ENCODE measurements around the gene ASPHD1.
A peak's percentile ranks its signal among the peaks of the same experiment; 100 is the strongest.
"Not testable (repeated sequence)": the region's sequence is repeated elsewhere in the genome, so short reads cannot be mapped to it uniquely, and the experiment has no call there.

The ASPHD1 gene

GRCh38 chr16:29925105-29925756 is 24.9 kb downstream of the ASPHD1 start:
- Mint-ChIP-seq H3K36me3 (peaks cover 15% of the 10 kb centered on the region), H3K27me3 (no peaks in the 10 kb centered on the region), H3K4me3 (peak overlapping the region; percentile 95), H3K27ac (peak overlapping the region; percentile 95), H3K9me3 (no peaks in the 10 kb centered on the region), H3K4me1 (peaks cover 29% of the 10 kb centered on the region)
- no peak for ATAC-seq (ENCODE audit: low read depth)
- no peak for DNase-seq (ENCODE audit: low spot score in 2 of 2)

DNA sequence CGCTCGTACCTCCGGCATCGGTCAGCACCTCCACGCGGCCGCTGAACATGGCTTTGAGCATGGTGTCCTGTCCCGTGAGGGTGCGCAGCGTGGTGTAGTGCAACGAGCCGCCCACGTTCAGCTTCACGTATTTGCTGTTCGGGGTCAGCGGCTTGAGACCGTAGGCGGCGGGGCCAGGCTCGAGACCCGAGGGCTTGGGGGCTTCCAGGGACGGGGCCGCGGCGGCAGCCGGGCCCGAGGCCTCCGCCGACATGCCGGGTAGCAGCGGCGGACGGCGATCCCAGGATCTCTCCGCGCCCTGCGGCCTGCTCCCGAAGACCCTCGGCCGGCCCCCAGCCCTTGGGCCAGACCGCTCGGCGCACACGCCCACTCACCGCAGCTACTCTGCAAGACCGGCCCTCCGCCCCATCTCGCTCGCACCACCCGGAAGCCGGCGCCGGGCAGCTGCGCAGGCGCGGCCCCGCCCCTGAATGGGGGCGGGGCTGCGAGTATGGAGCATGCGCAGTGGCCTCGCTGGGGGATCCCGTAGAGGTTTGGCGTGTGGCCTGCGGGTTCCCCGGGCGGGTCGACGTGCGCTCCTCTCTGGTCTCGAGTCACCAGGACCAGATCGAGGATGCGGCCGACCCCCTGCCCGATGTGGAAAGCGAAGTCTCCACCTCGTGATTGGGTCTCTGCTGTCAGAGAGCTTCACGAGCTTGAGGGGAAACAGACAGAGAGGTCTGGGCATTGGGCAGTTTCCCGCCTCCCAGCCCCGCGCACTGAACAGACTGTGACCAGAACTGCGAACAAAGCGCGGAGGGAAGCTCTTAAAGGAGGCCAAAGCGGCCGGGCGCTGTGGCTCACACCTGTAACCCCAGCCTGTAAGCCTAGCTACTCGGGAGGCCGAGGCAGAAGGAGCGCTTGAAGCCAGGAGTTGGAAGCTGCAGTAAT is 25.8 kb downstream of the ASPHD1 start, which contains the start of gene KCTD13:
Gene KCTD13 (minus strand): TSS at position 446 of the 930 bp plus-strand sequence. CDS start 193 bp downstream, at position 253.
- Mint-ChIP-seq H3K4me3 (peak within 1 kb of the TSS; percentile 95), H3K27me3 (no peaks in the 10 kb centered on the region), H3K27ac (peak within 1 kb of the TSS; percentile 95), H3K4me1 (peaks cover 23% of the 10 kb centered on the region), H3K9me3 (no peaks in the 10 kb centered on the region), H3K36me3 (peaks cover 7% of the 10 kb centered on the region)
- ATAC-seq (ENCODE audit: low read depth) (peak; percentile 88), DNase-seq (ENCODE audit: low spot score in 2 of 2) (peak; percentile 97 to 99)

DNA sequence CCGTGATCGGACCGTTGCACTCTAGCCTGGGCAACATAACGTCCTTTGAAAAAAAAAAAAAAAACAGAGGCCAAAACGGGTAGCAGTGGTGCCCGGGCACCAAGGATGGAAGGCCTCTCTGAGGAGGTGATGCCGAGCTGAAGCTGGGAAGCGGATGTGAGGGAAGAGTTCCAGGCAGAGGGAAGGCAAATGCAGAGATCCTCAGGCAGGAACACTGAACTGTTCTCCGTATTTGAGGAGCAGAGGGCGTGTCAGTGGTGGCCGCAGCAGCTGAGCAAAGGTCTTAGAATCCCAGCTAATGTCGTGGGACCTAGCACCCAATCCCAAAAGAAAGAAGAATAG is 26.4 kb downstream of the ASPHD1 start:
- H3K36me3 Mint-ChIP-seq: peaks cover 4% of the 10 kb centered on the region
- no peak for ATAC-seq (ENCODE audit: low read depth)
- H3K4me1 Mint-ChIP-seq: peaks cover 22% of the 10 kb centered on the region
- peak overlapping the region; percentile 95 for H3K4me3 Mint-ChIP-seq
- H3K27me3 Mint-ChIP-seq: no peaks in the 10 kb centered on the region
- no peaks in the 10 kb centered on the region for H3K9me3 Mint-ChIP-seq
- H3K27ac Mint-ChIP-seq: peak overlapping the region; percentile 95
- DNase-seq (ENCODE audit: low spot score in 2 of 2): no peak

- H3K27me3 Mint-ChIP-seq: no peaks in the 10 kb centered on the region
- ATAC-seq (ENCODE audit: low read depth) (no peak), DNase-seq (ENCODE audit: low spot score in 2 of 2) (no peak)
- no peaks in the 10 kb centered on the region for H3K9me3 Mint-ChIP-seq
- H3K4me1 Mint-ChIP-seq: peaks cover 22% of the 10 kb centered on the region
- H3K36me3 Mint-ChIP-seq: peaks cover 4% of the 10 kb centered on the region
- H3K4me3 Mint-ChIP-seq: peak overlapping the region; percentile 95
- H3K27ac Mint-ChIP-seq: peak overlapping the region; percentile 95
Measured at GRCh38 chr16:29927070-29927905, 27.0 kb downstream of the ASPHD1 start.

- H3K4me1 Mint-ChIP-seq; H3K27me3 Mint-ChIP-seq; H3K9me3 Mint-ChIP-seq; H3K36me3 Mint-ChIP-seq; H3K27ac Mint-ChIP-seq; H3K4me3 Mint-ChIP-seq; ATAC-seq (ENCODE audit: low read depth); DNase-seq (ENCODE audit: low spot score in 2 of 2): not testable (repeated sequence)
Measured at GRCh38 chr16:29931750-29932149, 31.5 kb downstream of the ASPHD1 start.

GRCh38 chr16:29940656-29941055 is 40.4 kb downstream of the ASPHD1 start:
- H3K36me3 Mint-ChIP-seq: no peaks in the 10 kb centered on the region
- peaks cover 13% of the 10 kb centered on the region for H3K27me3 Mint-ChIP-seq
- no peak overlapping the region for H3K4me3 Mint-ChIP-seq
- H3K4me1 Mint-ChIP-seq: no peaks in the 10 kb centered on the region
- H3K27ac Mint-ChIP-seq: no peak overlapping the region
- no peak for ATAC-seq (ENCODE audit: low read depth)
- DNase-seq (ENCODE audit: low spot score in 2 of 2): no peak
- no peaks in the 10 kb centered on the region for H3K9me3 Mint-ChIP-seq

DNA sequence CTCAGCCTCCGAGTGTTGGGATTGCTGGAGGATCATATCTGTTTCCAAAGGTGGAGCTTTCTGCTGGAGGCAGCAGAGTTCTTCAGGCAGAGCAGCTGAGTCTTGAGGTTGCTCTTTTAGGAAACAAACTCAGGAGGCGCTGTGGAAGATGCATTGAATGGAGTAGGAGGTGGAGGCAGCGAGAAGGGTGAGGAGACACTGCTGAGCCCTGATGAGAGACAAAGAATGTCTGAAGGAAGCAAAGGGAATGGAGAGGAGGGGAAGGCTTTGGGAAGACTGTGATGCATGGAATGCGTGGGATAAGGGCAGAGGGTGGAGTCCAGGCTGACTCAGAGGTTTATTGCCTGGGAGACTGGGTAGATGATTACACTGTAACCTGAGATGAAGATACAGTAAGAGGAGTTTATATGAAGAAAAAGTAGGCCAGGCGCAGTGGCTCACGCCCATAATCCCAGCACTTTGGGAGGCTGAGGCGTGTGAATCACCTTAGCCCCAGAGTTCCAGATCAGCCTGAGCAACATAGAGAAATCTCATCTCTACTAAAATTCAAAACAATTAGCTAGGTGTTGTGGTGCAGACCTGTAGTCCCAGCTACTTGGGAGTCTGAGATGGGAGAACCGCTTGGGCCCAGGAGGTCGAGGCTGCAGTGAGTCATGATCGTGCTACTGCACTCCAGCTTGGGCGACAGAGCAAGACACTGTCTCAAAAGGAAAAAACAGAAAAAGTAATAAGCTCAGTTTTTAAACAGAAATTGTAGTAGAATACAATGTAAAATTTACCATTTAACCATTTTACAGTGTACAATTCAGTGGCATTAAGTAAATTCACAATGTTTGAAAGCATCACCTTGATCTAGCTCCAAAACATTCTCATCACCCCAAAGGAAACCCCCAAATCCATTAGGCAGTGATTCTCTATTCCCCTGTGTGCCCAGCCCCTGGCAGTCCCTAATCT is 43.8 kb downstream of the ASPHD1 start:
- no peak overlapping the region for H3K27ac Mint-ChIP-seq
- H3K27me3 Mint-ChIP-seq: peaks cover 8% of the 10 kb centered on the region
- H3K4me3 Mint-ChIP-seq: no peak overlapping the region
- DNase-seq (ENCODE audit: low spot score in 2 of 2): no peak
- no peak for ATAC-seq (ENCODE audit: low read depth)
- H3K36me3 Mint-ChIP-seq: no peaks in the 10 kb centered on the region
- no peaks in the 10 kb centered on the region for H3K9me3 Mint-ChIP-seq
- no peaks in the 10 kb centered on the region for H3K4me1 Mint-ChIP-seq

GRCh38 chr16:29947897-29948296 is 47.6 kb downstream of the ASPHD1 start:
- H3K9me3 Mint-ChIP-seq: no peaks in the 10 kb centered on the region
- no peak overlapping the region for H3K27ac Mint-ChIP-seq
- peaks cover 9% of the 10 kb centered on the region for H3K27me3 Mint-ChIP-seq
- peaks cover 6% of the 10 kb centered on the region for H3K36me3 Mint-ChIP-seq
- H3K4me1 Mint-ChIP-seq: no peaks in the 10 kb centered on the region
- H3K4me3 Mint-ChIP-seq: no peak overlapping the region
- no peak for DNase-seq (ENCODE audit: low spot score in 2 of 2)
- no peak for ATAC-seq (ENCODE audit: low read depth)

DNA sequence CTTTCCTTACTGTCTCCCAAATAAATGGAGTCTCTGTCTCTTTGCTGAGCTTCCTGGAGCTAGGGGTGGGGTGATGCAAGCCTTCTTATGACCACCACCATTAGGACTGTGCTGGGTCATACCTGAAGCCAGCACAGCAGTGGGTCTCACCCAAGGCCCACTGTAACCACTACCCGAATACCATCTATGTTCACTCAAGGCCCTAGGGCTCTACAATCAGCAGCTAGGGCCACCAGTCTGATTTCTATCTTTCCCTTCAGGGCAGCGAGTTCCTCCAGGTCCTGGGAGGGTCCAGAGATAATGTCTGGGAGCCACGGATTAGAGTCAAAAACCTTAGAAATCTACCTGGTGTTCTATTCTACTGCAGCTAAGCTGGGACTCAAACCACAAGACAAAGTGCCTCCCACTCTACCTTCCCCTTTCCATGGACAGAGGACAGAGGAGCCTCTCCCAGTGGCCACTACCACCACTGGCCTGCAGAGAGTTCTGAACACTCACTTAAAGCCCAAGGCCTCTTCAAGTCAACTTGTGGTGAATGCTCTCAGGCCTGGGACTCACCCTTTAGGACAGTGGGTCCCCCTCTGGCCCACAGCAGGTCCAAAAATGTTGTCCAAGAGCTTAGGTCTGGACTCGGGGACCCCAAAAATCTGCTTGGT is 50.6 kb downstream of the ASPHD1 start:
- Mint-ChIP-seq H3K4me1 (no peaks in the 10 kb centered on the region), H3K9me3 (no peaks in the 10 kb centered on the region), H3K4me3 (no peak overlapping the region), H3K36me3 (peaks cover 6% of the 10 kb centered on the region), H3K27me3 (peaks cover 9% of the 10 kb centered on the region), H3K27ac (no peak overlapping the region)
- no peak for DNase-seq (ENCODE audit: low spot score in 2 of 2)
- no peak for ATAC-seq (ENCODE audit: low read depth)

- DNase-seq (ENCODE audit: low spot score in 2 of 2) (no peak), ATAC-seq (ENCODE audit: low read depth) (no peak)
- H3K9me3 Mint-ChIP-seq: no peaks in the 10 kb centered on the region
- peaks cover 9% of the 10 kb centered on the region for H3K27me3 Mint-ChIP-seq
- no peaks in the 10 kb centered on the region for H3K4me1 Mint-ChIP-seq
- H3K27ac Mint-ChIP-seq: no peak overlapping the region
- peaks cover 6% of the 10 kb centered on the region for H3K36me3 Mint-ChIP-seq
- H3K4me3 Mint-ChIP-seq: no peak overlapping the region
Measured at GRCh38 chr16:29951625-29952365, 51.5 kb downstream of the ASPHD1 start.
